Mononuclear cell (primary cell): Measurements from ENCODE around the gene ARSB. TPM values are rescaled to one million over a fixed set of nuclear protein-coding genes. Genes with fewer than 3 reads are reported as not detected.

ENCODE experiments used
- H3K27me3 ChIP-seq: 2 replicates; pipeline ENCODE4 v1.6.0; 2011; ENCODE audit warnings: low read length, control low read depth; ENCODE audit not compliant: insufficient read depth
- H3K4me1 ChIP-seq: 2 replicates; pipeline ENCODE4 v1.5.1; 2011; ENCODE audit warnings: mild to moderate bottlenecking, low read length, control low read depth; ENCODE audit not compliant: insufficient read depth
- H3K4me3 ChIP-seq: 2 replicates; pipeline ENCODE4 v1.5.1; 2011; ENCODE audit warnings: mild to moderate bottlenecking, low read length, moderate library complexity
- H3K9me3 ChIP-seq: 2 replicates; pipeline ENCODE4 v1.5.1; 2011; ENCODE audit warnings: low read depth, mild to moderate bottlenecking, control low read depth, low read length
- total RNA-seq: library from RNA; depleted of rRNA; stranded (reverse); fragments of >200 nt; gene quantifications from one replicate; pipeline ENCODE4 v1.2.3, GENCODE V29; 2012

The ARSB gene
- total RNA-seq, 1 donor = 16.2 TPM

GRCh38 chr5:78731884-78732283 lies 253.2 kb downstream of the ARSB start:
- Histone ChIP-seq H3K9me3 (no peaks in the 10 kb centered on the region), H3K4me1 (peaks cover 22% of the 10 kb centered on the region), H3K4me3 (no peak overlapping the region), H3K27me3 (no peaks in the 10 kb centered on the region)

DNA sequence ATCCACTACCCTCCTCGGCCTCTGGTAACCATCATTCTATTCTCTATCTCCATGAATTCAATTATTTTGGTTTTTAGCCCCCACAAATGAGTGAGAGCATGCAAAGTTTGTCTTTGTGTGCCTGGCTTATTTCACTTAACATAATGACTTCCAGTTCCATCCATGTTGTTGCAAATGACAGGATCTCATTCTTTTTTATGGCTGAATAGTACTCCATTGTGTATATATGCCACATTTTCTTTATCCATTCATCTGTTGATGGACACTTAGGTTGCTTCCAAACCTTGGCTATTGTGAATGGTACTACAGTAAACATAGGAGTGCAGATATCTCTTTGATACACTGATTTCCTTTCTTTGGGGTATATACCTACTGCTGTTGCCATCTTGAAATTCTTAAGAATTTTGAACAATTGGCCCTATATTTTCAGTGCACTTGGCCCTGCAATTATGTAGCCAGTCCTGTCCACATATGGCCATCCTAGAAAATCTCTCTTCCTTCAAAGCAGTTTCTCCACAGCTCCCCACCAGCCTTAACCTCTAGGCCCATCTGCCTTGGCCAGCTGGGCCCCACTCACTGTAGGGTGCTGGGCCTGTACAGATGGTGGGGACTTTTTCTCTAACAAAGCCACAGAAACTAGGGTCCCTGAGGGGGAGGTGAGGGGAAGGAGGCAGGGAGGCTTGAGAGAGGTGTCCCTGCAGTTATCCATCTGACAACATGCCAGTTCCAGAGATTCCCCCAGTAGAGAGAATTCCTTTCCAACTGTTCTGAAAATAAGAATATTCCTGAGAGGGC lies 254.6 kb downstream of the ARSB start:
- Histone ChIP-seq H3K4me1 (peaks cover 16% of the 10 kb centered on the region), H3K27me3 (no peaks in the 10 kb centered on the region)

GRCh38 chr5:78727786-78728761 lies 257.0 kb downstream of the ARSB start:
- no peak overlapping the region for H3K4me3 ChIP-seq
- peaks cover 19% of the 10 kb centered on the region for H3K4me1 ChIP-seq
- H3K27me3 ChIP-seq = no peaks in the 10 kb centered on the region
- no peaks in the 10 kb centered on the region for H3K9me3 ChIP-seq

More for the DNA sequence above, 254.6 kb downstream of the ARSB start:
- no peak overlapping the region for H3K4me3 ChIP-seq
- H3K9me3 ChIP-seq = no peaks in the 10 kb centered on the region

Other genes starting within 250 kb of the ARSB start
- gene DMGDH, start 84.4 kb upstream of the ARSB start, total RNA-seq = not detected
- gene BHMT2, start 84.5 kb upstream of the ARSB start, total RNA-seq = not detected
- not detected for gene BHMT, start 126.5 kb upstream of the ARSB start, total RNA-seq